Measurements from ENCODE around the gene PLXNA2. TPM values are rescaled to one million over a fixed set of nuclear protein-coding genes. Genes with fewer than 3 reads are reported as not detected.

Gene PLXNA2
- polyA plus RNA-seq, 1 of the 3 experiments (the other 2 are of a cell fraction), result 8.5 TPM

GRCh38 chr1:208278638-208279037 lies 34.5 kb upstream of the PLXNA2 start:
- Histone ChIP-seq H3K27me3 (ENCODE audit: insufficient read depth) (no peaks in the 10 kb centered on the region), H2AFZ (ENCODE audit: low read depth) (no peak overlapping the region), H3K4me3 (ENCODE audit: low read depth in 2 of 2, low read length in 1 of 2) (no peak overlapping the region), H3K79me2 (ENCODE audit: insufficient read depth) (no peaks in the 10 kb centered on the region), H3K9me3 (no peaks in the 10 kb centered on the region), H3K9me2 (no peaks in the 10 kb centered on the region), H3K36me3 (replicated peaks in 1 of 2; ENCODE audit: control insufficient read depth in 1 of 2, insufficient read depth in 2 of 2, low read length in 1 of 2) (no peaks in the 10 kb centered on the region), H3F3A (replicated peaks; ENCODE audit: insufficient read depth) (no peaks in the 10 kb centered on the region), H4K20me1 (ENCODE audit: insufficient read depth) (no peaks in the 10 kb centered on the region), H3K9ac (no peak overlapping the region), H3K27ac (ENCODE audit: low read depth in 2 of 2, low read length in 1 of 2) (no peak overlapping the region), H3K4me2 (no peak overlapping the region), H3K4me1 (ENCODE audit: control insufficient read depth in 1 of 2, insufficient read depth in 2 of 2, low read depth in 1 of 2, low read length in 1 of 2) (peaks cover 0 to 4% of the 10 kb centered on the region in 2 experiments; a peak in 2 of 4 replicates)
- CTCF ChIA-PET, result interaction anchor here (1.2 to 1.8 kb wide), 4 partner anchors 9 to 34 kb away, joined by 3 to 5 read pairs (median 4); no protein-coding TSS in a partner anchor
- TF ChIP-seq RXRA (IDR thresholded peaks at IDR 0.05; ENCODE audit: borderline replicate concordance, low read depth) (no peak), GABPA (IDR thresholded peaks at IDR 0.05; ENCODE audit: low read depth) (no peak)
- TF ChIP-seq, protein P1, sequence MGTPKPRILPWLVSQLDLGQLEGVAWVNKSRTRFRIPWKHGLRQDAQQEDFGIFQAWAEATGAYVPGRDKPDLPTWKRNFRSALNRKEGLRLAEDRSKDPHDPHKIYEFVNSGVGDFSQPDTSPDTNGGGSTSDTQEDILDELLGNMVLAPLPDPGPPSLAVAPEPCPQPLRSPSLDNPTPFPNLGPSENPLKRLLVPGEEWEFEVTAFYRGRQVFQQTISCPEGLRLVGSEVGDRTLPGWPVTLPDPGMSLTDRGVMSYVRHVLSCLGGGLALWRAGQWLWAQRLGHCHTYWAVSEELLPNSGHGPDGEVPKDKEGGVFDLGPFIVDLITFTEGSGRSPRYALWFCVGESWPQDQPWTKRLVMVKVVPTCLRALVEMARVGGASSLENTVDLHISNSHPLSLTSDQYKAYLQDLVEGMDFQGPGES (IDR thresholded peaks at IDR 0.05; ENCODE audit: low read depth, low read length), result no peak
- WGBS (ENCODE audit: low lambda C conversion rate), result 33% methylated on average over 1 of the region's 1 CpG
- DNase-seq, result no peak
- POLR2A ChIA-PET, result no interaction called here

GRCh38 chr1:208276757-208277435 lies 32.7 kb upstream of the PLXNA2 start:
- TF ChIP-seq NFIC (IDR thresholded peaks at IDR 0.05; ENCODE audit: borderline replicate concordance), result no peak
- no peak for TF ChIP-seq EP300 (IDR thresholded peaks at IDR 0.05; ENCODE audit: borderline replicate concordance in 1 of 2, low read depth in 1 of 2, low read length in 1 of 2)
- no peak for TF ChIP-seq FOXJ3 (CRISPR knock-in tag; IDR thresholded peaks at IDR 0.05)
- TF ChIP-seq SIN3A (IDR thresholded peaks at IDR 0.05; ENCODE audit: borderline replicate concordance, low read depth, low read length), result no peak
- TF ChIP-seq SMC3 (IDR thresholded peaks at IDR 0.05; ENCODE audit: low read depth, low read length), result no peak
- TF ChIP-seq POLR2AphosphoS5 (IDR thresholded peaks at IDR 0.05; ENCODE audit: low read depth, low read length), result no peak
- TF ChIP-seq, protein P2, sequence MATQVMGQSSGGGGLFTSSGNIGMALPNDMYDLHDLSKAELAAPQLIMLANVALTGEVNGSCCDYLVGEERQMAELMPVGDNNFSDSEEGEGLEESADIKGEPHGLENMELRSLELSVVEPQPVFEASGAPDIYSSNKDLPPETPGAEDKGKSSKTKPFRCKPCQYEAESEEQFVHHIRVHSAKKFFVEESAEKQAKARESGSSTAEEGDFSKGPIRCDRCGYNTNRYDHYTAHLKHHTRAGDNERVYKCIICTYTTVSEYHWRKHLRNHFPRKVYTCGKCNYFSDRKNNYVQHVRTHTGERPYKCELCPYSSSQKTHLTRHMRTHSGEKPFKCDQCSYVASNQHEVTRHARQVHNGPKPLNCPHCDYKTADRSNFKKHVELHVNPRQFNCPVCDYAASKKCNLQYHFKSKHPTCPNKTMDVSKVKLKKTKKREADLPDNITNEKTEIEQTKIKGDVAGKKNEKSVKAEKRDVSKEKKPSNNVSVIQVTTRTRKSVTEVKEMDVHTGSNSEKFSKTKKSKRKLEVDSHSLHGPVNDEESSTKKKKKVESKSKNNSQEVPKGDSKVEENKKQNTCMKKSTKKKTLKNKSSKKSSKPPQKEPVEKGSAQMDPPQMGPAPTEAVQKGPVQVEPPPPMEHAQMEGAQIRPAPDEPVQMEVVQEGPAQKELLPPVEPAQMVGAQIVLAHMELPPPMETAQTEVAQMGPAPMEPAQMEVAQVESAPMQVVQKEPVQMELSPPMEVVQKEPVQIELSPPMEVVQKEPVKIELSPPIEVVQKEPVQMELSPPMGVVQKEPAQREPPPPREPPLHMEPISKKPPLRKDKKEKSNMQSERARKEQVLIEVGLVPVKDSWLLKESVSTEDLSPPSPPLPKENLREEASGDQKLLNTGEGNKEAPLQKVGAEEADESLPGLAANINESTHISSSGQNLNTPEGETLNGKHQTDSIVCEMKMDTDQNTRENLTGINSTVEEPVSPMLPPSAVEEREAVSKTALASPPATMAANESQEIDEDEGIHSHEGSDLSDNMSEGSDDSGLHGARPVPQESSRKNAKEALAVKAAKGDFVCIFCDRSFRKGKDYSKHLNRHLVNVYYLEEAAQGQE (IDR thresholded peaks at IDR 0.05; ENCODE audit: low read depth, low read length), result no peak
- TF ChIP-seq RFX5 (IDR thresholded peaks at IDR 0.05; ENCODE audit: low read length), result no peak
- no peak for TF ChIP-seq EZH2phosphoT487 (IDR thresholded peaks at IDR 0.05; ENCODE audit: borderline replicate concordance, low read depth)
- no peak for TF ChIP-seq PBX3 (IDR thresholded peaks at IDR 0.05)
- TF ChIP-seq TCF12 (IDR thresholded peaks at IDR 0.05), result no peak
- no peak for TF ChIP-seq FOXM1 (IDR thresholded peaks at IDR 0.05; ENCODE audit: low read depth)
- TF ChIP-seq RXRA (IDR thresholded peaks at IDR 0.05; ENCODE audit: borderline replicate concordance, low read depth), result no peak
- TF ChIP-seq RAD21 (IDR thresholded peaks at IDR 0.05; ENCODE audit: low read length), result no peak
- no peak for TF ChIP-seq JUND (IDR thresholded peaks at IDR 0.05)
- TF ChIP-seq YY1 (IDR thresholded peaks at IDR 0.05; ENCODE audit: low read depth), result no peak
- TF ChIP-seq, protein P1 (IDR thresholded peaks at IDR 0.05; ENCODE audit: low read depth, low read length), result no peak
- TF ChIP-seq MEF2A (IDR thresholded peaks at IDR 0.05; ENCODE audit: borderline replicate concordance, low read depth), result no peak
- TF ChIP-seq MXI1 (IDR thresholded peaks at IDR 0.05; ENCODE audit: low read depth, low read length), result no peak
- no peaks in the 10 kb centered on the region for H3K36me3 ChIP-seq (replicated peaks in 1 of 2; ENCODE audit: control insufficient read depth in 1 of 2, insufficient read depth in 2 of 2, low read length in 1 of 2)
- WGBS (ENCODE audit: low lambda C conversion rate), result 20% methylated on average over 3 of the region's 3 CpGs
- no peaks in the 10 kb centered on the region for H4K20me1 ChIP-seq (ENCODE audit: insufficient read depth)
- no peak for DNase-seq
- POLR2A ChIA-PET, result no interaction called here
- H3K4me1 ChIP-seq (ENCODE audit: control insufficient read depth in 1 of 2, insufficient read depth in 2 of 2, low read depth in 1 of 2, low read length in 1 of 2), result peaks cover 0 to 17% of the 10 kb centered on the region in 2 experiments; a peak in 2 of 4 replicates
- H3K4me3 ChIP-seq (ENCODE audit: low read depth in 2 of 2, low read length in 1 of 2), result no peak overlapping the region
- no peak overlapping the region for H3K9ac ChIP-seq
- no peaks in the 10 kb centered on the region for H3F3A ChIP-seq (replicated peaks; ENCODE audit: insufficient read depth)
- no peaks in the 10 kb centered on the region for H3K9me3 ChIP-seq
- peaks cover 8% of the 10 kb centered on the region; the same call in 1 of the 2 replicates for H3K27me3 ChIP-seq (ENCODE audit: insufficient read depth)
- H3K9me2 ChIP-seq, result no peaks in the 10 kb centered on the region
- no peak overlapping the region for H3K4me2 ChIP-seq
- no peak overlapping the region for H3K27ac ChIP-seq (ENCODE audit: low read depth in 2 of 2, low read length in 1 of 2)
- H2AFZ ChIP-seq (ENCODE audit: low read depth), result no peak overlapping the region
- no peaks in the 10 kb centered on the region for H3K79me2 ChIP-seq (ENCODE audit: insufficient read depth)
- CTCF ChIA-PET, result interaction anchor here (1.0 to 1.2 kb wide), 3 partner anchors 31 to 931 kb away, joined by 3 to 4 read pairs (median 3); partner anchors contain the start of gene PLXNA2

All from SK-N-SH (cell line).